ELR (cell line): Measurements from ENCODE around the gene GHDC.
"Not testable (repeated sequence)": the region's sequence is repeated elsewhere in the genome, so short reads cannot be mapped to it uniquely, and the experiment has no call there.

Source experiments
- DNase-seq: peaks from one replicate; pipeline ENCODE4 v3.0.0-alpha.2; 2015; ENCODE audit warnings: low read depth

Gene GHDC

GRCh38 chr17:42193969-42194899 lies at the start of gene GHDC:
Gene GHDC (minus strand): TSS chr17:42194494. CDS start chr17:42193581, 913 bp downstream.
- peak; percentile 79 for DNase-seq

- no peak for DNase-seq
These were observed 49.2 kb upstream of the GHDC start for GRCh38 chr17:42243493-42243982.

GRCh38 chr17:42241871-42242270 lies 47.6 kb upstream of the GHDC start:
- no peak for DNase-seq

- DNase-seq: not testable (repeated sequence)
These were observed 46.6 kb upstream of the GHDC start for GRCh38 chr17:42240863-42241262.

- DNase-seq: no peak
These were observed 45.9 kb upstream of the GHDC start for GRCh38 chr17:42240201-42240600.

GRCh38 chr17:42239576-42239975 lies 45.3 kb upstream of the GHDC start:
- DNase-seq: not testable (repeated sequence)

- no peak for DNase-seq
These were observed 42.5 kb upstream of the GHDC start for GRCh38 chr17:42236760-42237159.

GRCh38 chr17:42233994-42234393 lies 39.7 kb upstream of the GHDC start:
- DNase-seq: no peak

GRCh38 chr17:42233156-42233555 lies 38.9 kb upstream of the GHDC start:
- DNase-seq: peak; percentile 57

- no peak for DNase-seq
These were observed 35.9 kb upstream of the GHDC start for GRCh38 chr17:42230225-42230624.

- DNase-seq: peak; percentile 20
These were observed 33.8 kb upstream of the GHDC start for GRCh38 chr17:42227849-42228700.

GRCh38 chr17:42225646-42226045 lies 31.4 kb upstream of the GHDC start:
- DNase-seq: no peak

GRCh38 chr17:42224651-42225050 lies 30.4 kb upstream of the GHDC start:
- no peak for DNase-seq

- peak; percentile 69 for DNase-seq
These were observed 27.8 kb upstream of the GHDC start for GRCh38 chr17:42221886-42222745.

GRCh38 chr17:42219280-42219679 lies 25.0 kb upstream of the GHDC start:
- not testable (repeated sequence) for DNase-seq

GRCh38 chr17:42214156-42214555 lies 19.9 kb upstream of the GHDC start:
- DNase-seq: no peak

GRCh38 chr17:42212382-42212781 lies 18.1 kb upstream of the GHDC start:
- DNase-seq: no peak

- not testable (repeated sequence) for DNase-seq
These were observed 17.6 kb upstream of the GHDC start for GRCh38 chr17:42211921-42212341.

GRCh38 chr17:42210046-42210445 lies 15.8 kb upstream of the GHDC start:
- no peak for DNase-seq

GRCh38 chr17:42206153-42206612 lies 11.9 kb upstream of the GHDC start:
- not testable (repeated sequence) for DNase-seq

- DNase-seq: no peak
These were observed 9.1 kb upstream of the GHDC start for GRCh38 chr17:42203354-42203753.
